Activated naive CD4-positive, alpha-beta T cell treated with anti-CD3 and anti-CD28 coated beads, Interleukin-2, amount 50 U/mL, for 16 hours (primary cell): ENCODE measurements around the gene DEPDC5.

Source experiments
- DNase-seq: peaks from one replicate; pipeline ENCODE4 v3.0.0-alpha.2; 2020

DEPDC5 gene

DNA sequence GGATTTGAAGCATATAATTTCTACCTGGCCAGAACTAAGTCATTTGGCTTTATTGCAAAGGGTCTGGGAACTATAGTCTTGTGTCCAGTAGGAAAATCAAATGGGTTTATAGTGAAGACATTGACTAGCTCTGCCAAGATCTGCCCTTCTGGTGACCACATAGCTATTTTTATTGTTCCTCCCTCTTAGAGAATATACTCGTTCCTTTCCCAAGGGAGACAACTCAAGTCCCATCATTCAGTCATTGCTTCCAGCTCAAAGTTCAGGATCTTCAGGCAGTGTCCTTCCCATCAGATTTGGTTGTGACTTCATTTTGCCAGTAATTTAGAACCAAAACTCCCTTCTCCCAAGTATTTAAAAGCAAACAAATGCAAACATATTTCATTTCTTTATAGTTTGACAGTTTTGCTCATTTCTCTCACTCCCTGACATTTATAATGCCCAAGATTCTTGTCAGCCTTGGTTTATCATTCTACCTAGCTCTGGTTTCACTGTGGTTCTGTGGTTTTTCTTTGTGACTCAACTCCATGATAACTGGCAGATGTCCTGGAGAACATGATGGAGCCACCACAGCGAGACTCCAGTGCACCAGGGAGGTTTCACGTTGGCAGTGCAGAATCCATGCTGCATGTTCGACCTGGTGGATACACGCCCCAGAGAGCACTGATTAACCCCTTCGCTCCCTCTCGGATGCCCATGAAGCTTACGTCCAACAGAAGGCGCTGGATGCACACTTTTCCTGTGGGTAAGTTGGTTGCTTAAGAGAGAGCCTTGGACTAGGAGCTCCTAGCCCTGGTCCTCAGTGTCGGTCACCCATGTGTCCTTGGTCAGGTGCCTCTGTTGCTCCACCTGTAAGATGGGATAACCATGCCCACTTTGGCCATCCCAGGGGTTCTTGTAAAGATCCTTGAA is 64.9 kb downstream of the DEPDC5 start:
- DNase-seq = peak; percentile 15

DNA sequence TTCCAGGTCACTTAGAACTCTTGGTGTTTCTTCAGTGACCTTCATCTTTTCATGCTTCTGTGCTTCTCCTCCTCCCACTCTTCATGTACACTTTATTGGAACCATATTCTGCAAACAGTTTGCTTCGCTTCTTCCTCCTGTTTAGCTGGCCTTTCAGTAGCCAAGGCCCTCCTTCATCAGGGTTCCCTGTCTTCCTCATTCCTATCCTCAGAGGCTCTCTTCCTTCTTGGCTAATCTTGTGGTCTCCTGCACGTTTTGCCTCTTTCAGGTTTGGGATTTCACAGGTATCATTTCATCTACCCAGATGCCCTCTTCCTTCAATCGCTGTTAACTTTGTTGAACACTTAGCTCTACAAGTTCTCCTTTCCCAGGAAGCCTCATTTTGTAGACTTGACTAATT is 66.8 kb downstream of the DEPDC5 start:
- DNase-seq = no peak

DNA sequence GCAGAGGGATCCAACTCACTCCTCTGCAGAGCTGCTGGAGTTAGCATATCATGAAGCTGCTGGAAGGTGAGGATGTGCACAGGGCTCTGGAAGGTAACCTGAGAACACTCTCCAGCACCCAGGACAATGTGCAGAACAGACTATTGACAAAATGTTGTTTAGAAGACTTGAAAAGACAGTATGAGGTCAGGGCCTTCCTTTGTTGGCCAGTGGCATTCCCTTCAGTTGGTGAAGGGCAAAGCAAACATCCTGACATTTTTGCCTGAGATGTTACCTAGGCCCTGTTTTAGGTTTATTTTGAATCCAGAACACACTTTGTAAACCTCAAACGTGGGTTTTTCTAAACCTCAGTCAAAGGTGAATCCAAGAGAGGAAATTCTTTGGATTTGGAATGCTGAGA is 67.8 kb downstream of the DEPDC5 start:
- no peak for DNase-seq

DNA sequence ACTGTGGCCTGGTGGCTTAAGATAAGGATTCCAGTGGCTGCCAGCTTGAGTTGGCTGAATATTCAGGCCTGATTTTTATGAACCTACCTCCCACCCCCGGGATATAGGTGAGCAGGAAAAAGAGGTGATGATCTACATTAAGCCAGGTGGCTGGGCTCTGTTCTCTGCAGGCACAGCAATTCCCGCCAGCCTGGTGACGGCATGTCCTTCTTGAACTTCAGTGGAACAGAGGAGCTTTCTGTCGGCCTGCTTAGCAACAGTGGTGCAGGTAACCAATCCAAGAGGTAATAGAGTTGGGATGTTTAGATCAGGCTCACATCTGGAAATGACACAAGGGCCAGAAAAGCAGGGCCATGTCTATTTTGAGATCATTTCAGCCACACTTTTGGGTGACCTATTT is 68.7 kb downstream of the DEPDC5 start:
- no peak for DNase-seq

DNA sequence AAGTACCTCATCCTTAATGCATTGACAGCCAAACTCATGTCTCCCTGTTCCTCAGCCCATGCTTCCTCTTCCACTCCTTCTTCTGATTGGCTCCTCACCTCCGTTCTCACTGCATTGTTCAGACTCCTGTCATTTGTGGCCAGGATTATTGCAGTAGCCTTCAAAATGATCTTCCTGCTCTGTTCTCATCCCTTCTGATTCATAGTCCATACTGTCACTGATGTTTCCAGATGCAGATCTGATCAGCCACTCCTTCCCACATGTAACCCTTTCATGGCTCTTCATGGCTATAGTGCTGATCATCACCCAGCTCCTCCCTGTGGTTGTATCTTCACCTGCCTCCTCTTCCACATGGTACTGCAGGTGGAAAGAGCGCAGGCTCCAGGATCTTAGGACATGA is 71.7 kb downstream of the DEPDC5 start:
- no peak for DNase-seq

DNA sequence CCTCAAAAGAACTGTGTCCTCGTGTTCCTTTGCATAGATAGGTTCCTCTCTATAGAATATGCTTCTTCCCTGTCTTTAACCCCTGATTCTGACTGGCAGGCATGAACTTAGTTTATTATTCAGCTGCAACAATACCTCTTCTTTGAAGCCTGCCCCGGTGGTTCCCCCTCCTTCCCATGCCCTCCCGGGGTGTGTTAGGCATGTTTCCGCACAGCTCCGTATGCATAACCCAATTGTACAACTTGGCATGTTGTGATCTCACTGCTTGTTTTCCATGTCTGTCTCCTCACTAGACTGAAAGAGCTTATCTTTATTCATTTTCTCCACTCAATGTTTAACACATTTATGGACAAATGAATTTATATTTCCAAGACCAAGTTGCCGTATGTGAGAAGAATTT is 72.6 kb downstream of the DEPDC5 start:
- no peak for DNase-seq

DNA sequence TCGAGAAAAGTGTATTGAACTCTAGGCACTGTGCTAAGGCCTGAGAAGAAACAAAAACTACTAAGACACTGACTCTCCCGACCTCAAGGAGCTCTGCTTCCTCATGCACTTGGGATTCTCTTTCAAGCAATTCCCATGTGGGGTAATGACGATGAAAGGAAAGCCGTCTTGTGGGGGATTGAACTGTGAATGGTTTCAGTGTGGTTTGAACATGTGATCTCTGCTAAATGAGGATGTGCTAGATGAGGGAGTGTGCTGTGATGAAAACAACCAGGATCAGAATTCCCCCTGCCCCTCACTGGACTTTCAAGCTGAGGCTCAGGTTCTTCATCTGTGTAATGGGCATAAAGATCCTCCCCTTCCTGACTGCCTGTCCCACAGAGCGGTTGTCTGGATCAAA is 74.9 kb downstream of the DEPDC5 start:
- DNase-seq = no peak

DNA sequence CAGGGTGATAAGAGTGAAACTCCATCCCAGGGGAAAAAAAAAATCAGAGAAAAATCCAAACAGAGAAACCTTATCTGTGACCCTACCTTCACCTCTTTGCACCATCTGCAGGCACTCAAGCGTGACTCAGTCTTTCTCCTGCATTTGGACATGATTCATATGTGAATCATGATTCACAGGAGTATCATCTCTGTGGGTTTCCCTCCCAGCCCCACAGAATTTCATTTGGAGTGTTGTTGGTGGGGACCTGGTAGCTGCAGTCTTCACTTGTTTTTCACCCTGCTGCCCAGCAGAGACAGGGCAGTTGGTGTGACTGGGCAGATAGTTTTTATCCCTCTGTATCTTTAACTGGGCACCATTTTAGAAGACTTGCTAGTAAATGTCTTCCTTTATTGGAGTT is 75.7 kb downstream of the DEPDC5 start:
- peak; percentile 51 for DNase-seq

DNA sequence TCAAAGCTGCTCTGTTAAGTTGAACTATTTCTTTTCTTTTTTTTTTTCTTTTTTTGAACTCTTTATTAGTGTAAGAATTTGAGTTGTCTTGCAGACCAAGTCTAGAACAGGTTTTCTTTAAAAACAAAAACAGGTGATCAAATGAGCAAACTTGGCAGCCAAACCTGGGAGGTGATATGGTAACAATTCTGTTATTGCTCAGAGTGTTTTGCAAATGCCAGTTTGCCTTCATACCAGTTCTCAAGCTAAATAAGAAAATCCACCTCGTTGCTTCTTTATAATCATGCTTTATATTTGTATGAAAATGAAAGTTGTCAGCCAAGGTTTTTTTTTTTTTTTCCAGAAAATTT is 76.9 kb downstream of the DEPDC5 start:
- DNase-seq = no peak

DNA sequence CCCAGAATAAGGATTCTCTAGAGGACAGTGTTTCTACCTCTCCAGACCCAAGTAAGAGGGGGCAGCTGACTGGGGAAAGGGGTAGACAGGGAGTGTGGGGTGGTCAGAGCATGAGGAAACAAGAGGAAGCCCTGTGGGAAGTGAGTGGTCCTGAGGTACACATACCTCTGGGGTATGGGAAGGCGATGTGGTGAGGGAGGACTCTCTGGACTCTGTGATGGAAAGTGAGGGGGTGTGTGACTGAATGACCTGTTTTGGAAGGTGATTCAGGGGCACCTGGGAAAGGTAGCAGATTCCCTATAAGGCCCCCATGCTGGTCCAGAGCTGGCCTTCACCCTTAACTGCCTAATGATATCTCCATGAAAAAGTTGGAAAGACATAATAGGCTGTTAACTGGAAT is 80.1 kb downstream of the DEPDC5 start:
- no peak for DNase-seq

DNA sequence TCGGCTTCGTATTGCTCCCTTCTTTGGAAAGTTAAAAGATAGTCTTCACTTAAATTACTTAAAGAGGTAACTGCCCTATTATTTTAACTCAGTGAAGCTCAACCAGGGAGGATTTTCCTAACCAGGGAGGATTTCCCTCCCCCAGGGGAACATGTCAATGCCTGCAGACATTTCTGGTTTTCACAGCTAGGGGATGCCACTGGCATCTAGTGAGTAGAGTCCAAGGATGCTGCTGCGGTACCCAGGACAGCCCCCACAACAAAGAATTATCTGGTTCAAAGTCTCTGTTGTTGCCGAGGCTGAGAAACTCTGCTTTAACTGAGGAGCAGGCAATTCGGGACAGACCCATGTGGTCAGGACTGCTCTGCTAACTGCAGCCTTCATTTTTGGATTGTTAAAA is 82.2 kb downstream of the DEPDC5 start:
- DNase-seq = no peak

DNA sequence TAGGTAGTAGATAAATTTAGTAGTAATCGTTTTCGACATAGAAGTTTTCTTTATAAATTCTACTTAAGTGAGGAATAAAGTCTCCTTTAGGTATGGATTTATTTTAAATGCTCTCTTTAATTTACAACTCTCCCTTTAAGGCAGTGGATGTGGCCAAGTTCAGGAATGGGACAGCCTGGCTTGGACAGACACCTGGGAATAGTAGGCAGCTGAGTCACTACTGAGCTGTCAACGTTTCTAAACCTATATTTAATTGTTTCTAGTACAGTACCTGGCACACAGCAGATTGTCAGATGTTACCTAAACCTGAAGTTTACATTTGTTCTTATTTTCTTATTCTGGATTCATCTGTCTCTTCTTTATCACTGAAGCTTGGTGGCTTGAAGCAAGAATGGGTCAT is 85.1 kb downstream of the DEPDC5 start:
- no peak for DNase-seq

DNA sequence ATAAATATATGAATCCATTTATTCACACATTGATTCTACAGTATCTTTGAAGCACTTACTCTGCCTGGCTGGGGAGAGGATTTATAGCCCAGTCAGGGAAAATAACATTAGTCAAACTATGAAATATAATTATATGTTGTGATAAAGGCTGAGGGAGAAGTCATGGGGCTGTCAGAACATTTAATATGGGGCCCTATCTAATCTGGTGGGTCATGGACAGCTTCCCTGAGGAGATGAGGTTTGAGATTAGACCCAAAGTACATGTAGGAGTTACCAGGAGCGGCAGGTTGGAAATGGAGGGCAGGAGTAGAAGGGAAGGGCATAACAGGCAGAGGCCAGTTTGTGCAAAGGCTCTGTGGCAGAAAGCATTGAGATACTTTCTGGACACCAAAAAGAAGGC is 86.2 kb downstream of the DEPDC5 start:
- no peak for DNase-seq

DNA sequence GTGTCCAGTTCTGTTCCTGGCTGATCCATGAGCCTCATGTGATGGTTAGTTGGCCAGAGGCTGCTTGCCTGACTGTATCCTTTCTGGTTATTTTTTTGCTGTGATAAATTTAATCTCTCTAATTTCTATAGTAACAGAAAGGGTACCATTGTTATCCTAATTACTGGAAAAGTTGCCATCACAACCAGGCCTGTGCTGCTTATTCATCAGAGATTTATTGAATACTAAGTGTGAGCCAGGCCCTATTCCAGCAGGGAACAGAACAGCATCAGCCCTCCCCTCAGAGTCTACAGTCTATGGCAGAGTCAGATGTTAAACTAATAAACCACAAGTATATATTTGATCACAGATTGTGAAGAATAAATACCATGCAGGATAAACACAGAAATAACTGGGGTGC is 86.8 kb downstream of the DEPDC5 start:
- no peak for DNase-seq

DNA sequence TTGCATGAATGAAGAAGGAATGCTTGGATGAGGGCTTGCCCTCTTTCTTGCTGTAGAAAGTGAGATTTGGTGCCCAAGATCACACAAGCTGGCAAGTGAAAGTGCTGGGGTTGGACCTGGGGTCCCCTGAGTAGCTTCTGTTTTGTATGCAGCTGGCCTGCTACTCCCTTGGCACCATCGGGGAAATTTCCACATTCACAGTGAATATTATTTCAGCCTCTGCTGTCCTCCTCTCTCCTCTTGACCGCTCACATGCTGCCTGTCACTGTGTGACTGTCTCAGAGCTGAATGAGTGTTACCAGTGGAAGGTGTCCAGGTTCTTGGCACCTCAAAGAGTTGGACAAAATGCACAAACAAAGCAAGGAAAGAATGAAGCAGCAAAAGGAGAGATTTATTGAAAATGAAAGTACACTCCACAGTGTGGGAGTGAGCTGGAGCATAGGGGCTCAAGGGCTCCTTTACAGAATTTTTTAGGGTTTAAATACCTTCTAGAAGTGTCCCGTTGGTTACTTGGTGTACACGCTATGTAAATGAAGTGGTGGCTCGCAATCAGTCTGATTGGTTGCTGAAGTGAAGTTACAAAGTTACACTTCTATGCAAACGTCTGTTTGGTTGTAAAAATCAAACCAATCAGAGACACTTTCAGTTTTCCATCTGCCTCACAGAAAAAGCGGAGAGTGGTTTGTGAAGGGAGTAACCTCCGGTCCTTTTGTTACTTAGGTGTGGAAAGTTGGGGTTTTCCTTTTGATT is 87.4 kb downstream of the DEPDC5 start:
- DNase-seq = no peak

DNA sequence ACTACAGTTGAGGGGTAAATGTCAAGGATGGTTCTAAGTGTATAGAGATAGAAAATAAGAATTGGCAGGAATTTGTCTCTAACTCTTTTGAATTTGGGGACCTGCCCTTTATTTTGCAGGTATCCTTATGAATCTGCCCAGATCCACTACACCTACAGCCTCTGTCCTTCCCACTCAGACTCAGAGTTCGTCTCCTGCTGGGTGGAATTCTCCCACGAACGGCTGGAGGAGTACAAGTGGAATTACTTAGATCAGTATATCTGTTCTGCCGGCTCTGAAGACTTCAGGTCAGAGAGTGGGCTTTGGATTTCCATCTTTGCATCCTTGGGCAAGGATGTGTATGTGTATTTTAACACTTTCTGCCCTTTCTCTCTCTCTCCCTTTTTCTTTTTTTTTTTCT is 89.7 kb downstream of the DEPDC5 start:
- no peak for DNase-seq

DNA sequence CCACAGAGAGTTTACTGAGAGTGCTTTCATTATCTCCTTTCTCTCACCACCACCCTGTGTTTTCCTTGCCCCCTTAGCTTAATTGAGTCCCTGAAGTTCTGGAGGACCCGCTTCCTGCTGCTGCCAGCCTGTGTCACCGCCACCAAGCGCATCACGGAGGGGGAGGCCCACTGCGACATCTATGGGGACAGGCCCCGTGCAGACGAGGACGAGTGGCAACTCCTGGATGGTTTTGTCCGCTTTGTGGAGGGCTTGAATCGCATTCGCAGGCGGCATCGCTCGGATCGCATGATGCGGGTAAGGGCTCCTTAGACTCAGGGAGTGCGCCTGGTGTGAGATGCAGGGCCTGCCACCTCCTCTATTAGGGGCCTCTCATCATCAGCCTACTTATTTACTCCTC is 91.1 kb downstream of the DEPDC5 start:
- no peak for DNase-seq

DNA sequence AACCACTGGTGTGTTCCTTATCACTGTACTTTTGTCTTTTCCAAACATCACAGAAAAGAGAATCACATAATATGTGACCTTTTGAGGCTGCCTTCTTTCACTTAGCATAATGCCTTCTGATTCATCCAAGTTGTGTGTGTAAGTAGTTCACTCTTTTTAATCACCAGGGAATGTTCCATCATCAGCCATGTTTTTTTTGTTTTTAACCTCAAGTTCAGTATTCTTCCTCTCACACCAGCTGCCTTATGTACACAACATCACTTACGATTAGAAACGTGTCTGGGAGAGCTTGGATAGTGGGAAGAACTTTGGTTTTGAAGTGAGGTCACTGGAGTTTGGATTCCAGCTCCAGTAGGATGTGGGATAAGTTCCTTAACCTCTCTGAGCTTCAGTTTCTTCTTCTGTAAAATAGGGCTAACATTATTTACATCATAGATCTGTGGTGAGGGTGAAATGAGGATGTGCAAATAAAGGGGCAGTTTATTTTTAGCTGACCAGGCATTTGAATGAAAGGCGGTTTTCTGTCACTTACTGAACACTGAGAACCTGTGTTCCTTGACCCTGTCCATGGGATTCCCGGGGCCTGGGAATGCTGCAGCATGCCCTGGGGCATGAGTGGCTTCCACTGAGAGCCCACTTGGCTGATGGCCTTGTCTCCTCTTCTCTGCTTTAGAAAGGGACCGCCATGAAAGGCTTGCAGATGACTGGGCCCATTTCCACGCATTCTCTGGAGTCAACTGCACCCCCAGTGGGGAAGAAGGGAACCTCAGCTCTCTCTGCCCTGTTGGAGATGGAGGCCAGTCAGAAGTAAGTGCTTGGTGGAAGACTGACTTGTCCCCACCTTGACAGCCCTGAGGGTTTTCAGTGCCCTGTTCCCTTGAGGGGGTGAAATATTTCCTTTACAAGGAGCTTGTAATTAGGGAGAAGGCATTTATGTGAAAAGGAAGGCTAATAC is 92.6 kb downstream of the DEPDC5 start:
- DNase-seq = peak; percentile 13

DNA sequence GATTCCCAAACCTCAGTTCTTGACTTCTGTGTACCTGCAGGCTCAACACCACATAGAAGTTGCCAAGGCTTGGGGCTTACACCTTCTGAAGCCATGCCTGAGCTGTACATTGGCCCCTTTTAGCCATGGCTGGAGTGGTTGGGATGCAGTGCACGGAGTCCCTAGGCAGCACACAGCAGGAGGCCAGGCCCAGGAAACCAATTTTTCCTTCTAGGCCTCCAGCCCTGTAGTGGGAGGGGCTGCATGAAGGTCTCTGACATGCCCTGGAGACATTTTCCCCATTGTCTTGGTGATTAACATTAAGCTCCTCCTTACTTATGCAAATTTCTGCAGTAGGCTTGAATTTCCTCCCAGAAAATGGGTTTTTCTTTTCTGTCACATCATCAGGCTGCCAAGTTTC is 94.6 kb downstream of the DEPDC5 start:
- DNase-seq = no peak

DNA sequence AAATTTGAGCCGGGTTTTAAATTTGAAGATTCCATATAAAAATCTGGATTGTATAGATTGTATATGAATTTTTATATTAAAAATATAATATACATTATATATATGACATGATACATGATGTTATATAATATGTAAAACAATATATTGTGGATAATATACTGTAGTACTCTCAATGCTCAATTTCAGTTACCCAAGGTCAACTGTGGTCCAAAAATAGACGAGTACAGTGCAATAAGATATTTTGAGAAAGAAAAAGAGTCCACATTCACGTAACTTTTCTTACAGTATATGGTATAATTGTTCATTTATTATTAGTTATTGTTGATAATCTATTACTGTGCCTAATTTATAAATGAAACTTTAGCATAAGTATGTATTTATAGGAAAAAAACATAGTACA is 96.3 kb downstream of the DEPDC5 start:
- DNase-seq = no peak

DNA sequence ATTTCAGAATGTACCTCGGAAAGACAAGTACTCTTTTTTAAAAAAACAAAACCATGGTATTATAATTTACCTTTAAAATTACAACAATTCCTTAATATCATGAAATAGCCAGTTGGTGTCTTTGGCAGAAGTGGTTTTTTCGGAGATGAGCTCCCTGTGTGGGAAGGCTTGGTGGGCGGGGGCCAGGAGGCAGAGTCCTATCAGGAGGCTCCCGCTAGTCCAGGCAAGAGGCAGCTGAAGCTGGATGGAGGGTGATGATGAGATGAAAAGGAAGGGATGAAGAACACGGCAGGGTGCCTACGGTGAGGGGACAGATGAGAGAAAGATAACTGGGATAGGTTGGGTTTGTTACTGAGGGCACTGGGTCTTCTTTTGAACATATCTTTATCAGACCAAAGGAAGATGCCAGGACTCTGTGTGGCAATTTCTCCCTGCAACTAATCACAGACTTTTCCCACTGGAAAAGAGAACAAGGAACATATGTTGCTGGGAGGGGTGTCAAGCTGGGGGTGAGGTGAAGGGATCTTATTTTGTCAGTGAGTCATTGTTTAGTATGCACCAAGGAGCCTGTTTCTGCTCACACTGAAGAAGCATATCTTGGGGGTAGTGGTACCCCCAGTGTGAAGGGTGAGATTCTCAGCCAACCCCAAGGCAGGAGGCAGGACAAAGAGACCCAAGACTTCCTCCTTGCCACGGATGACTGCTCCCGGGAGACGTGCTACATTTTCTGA is 99.0 kb downstream of the DEPDC5 start:
- no peak for DNase-seq

DNA sequence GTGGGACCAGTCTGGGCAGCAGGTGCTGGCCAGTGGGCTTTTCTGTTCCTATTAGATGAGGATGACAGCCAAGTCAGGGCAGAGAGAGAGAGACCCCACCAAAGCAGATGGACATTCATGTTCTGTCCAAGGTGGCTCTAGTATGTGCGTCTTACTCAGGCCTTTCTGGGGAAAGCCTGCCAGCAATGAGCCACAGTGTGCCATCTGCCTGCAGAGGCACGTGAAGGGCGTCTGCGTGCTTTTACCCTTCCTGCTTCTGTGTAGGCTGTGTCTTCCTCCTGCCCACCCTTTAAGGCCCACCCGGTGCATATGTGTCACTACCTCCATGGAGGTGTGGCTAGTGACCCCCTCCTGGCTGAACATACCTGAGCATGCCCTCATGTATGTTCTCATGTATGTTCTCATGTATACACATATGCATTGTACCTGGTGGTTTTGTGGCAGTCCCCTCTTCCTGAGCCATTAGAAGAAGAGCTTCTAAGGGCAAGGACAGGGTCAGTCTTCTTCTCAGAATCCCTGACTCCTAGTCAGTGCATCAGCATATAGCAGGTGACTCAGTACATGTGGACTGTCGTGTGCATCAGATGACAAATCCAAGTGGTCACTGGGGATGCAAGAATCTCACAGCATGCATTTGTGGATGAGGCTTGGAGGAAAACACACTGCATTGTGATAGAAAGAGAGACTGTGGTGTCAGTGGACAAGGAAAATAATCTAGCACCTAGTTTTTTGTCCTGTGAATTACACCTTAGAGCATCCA is 100.1 kb downstream of the DEPDC5 start:
- no peak for DNase-seq
